ENCODE data around the gene CASP7.

- TF ChIP-seq ELF4 (IDR thresholded peaks at IDR 0.05) (no peak), FOXK2 (IDR thresholded peaks at IDR 0.05) (no peak)
These were observed 33.9 kb downstream of the CASP7 start for GRCh38 chr10:113713640-113713982.
